Fibroblast of mammary gland (primary cell): ENCODE data around the gene SSMEM1.

ENCODE experiments used
- DNase-seq: peaks from one replicate; pipeline ENCODE4 v3.0.0-alpha.2; 2010; ENCODE audit warnings: low read depth
- H3K4me3 ChIP-seq: 2 replicates; pipeline ENCODE4 v1.5.1; 2011; ENCODE audit warnings: low read depth, mild to moderate bottlenecking, low read length, moderate library complexity; ENCODE audit not compliant: control insufficient read depth
- CTCF ChIP-seq: conservative IDR thresholded peaks from 2 replicates; pipeline ENCODE4 v1.5.1; 2011; ENCODE audit warnings: low read depth, low read length, inconsistent platforms; ENCODE audit not compliant: control insufficient read depth, insufficient read depth

SSMEM1 gene

GRCh38 chr7:130195396-130195795 is 12.3 kb upstream of the SSMEM1 start:
- no peak overlapping the region for H3K4me3 ChIP-seq
- no peak for TF ChIP-seq CTCF
- no peak for DNase-seq

DNA sequence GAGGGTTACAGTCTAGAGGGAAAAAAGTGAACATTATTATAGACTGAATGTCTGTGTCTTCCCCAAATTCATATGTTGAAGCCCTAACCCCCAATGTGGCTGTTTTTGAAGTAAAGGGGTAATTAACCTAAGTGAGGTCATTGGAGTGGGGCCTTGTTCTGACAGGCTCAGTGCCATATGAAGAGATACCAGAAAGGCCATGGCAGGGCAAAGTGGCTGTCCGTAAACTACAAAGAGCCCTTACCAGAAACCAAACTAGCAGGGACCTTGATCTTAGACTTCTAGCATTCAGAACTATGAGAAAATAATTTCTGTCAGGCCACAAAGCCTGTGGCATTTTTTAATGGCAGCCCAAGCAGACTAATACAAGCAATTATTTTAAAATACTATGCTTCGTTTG is 11.2 kb upstream of the SSMEM1 start:
- no peak for DNase-seq
- H3K4me3 ChIP-seq = no peak overlapping the region
- TF ChIP-seq CTCF = no peak

DNA sequence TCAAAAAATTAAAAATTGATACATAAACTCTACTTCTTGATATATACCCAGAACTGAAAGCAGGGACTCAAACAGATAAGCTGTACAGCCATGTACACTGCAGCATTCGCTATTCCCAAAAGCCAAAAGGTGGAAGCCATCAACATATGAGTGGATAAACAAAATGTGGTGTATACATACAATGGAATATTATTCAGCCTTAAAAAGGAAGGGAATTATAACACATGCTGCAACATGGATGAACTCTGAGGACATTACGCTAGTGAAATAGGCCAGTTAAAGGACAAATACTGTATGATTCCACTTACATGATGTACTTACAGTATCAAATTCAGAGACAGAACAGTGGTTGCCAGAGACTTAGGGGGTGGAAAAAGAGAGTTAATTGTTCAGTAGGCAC is 10.6 kb upstream of the SSMEM1 start:
- H3K4me3 ChIP-seq = no peak overlapping the region
- no peak for DNase-seq
- no peak for TF ChIP-seq CTCF

GRCh38 chr7:130201796-130202195 is 5.9 kb upstream of the SSMEM1 start:
- DNase-seq = no peak
- H3K4me3 ChIP-seq = no peak overlapping the region
- TF ChIP-seq CTCF = no peak

DNA sequence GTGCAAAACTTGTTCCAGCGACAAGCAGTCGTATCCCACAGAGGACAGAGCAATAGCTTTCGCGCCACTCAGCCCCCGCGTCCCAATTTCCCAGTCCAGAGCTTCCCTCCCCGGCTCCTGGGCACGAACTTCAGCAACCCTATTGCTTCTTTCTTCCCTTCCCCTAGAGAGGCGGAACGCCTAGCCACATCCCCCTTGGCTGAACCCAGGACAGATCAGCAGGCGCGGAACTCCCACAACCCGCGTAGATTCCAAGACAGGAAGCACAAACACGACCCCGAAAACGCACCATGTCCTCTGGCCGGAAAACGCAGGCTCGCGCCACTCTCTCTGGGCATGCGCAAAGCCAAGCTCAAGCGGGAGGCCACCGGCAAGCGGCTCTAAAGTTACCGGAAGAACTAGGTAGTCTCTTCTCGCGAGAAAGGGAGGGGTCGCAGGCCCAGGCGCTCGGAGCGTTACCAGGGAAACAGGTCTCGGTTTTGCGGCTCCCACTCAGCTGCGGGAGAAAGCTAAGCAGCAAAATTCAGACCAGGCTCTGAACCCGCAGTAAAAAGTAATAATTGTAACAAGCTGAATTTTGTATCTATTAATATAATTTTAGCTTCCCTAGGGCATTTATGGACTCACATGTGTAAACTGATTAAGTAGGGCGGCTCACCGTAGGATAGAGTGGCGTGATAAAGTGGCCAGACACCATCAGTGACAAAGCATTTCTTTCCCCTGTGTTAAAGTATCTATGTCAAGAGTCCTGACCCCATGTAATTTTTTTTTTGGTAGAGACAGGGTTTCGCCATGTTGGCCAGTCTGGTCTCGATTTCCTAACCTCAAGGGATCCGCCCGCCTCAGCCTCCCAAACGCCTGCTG is 2.3 kb upstream of the SSMEM1 start, which contains the start of gene TMEM209:
TSS of gene TMEM209 (minus strand) at position 323 of the 864 bp plus-strand sequence. CDS start at position 292, 31 bp downstream.
- DNase-seq = peak; percentile 97
- TF ChIP-seq CTCF = no peak
- H3K4me3 ChIP-seq = peak within 1 kb of the TSS; percentile 98

GRCh38 chr7:130207033-130207432 is 627 bp upstream of the SSMEM1 start:
- H3K4me3 ChIP-seq = no peak overlapping the region
- no peak for TF ChIP-seq CTCF
- DNase-seq = no peak
